Measurements from ENCODE around the gene CACNA2D2.

CACNA2D2 gene

DNA sequence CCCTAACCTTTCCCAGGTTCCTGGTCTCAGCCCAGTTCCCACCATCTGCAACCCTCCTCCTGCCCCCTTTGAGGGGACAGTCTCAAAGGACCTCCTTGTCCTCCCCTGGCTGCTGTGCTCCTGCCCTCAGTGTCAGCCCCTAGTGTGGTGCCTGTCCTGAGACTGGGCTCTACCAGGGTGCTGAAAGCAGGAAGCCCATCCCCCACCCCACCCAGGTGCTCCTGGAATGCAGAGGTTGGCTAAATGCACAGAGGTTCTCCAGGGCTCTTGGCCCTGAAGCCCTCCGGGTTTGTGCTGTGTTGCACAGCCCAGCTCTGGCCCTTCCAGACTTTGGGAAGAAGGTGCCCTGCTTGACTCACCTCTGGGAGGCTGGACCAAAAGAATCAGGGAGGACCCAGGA lies 42.3 kb upstream of the CACNA2D2 start:
- TF ChIP-seq CTCF (IDR thresholded peaks at IDR 0.05; ENCODE audit: borderline replicate concordance, control extremely low read depth, extremely low read depth, insufficient read depth, missing control alignments) = no peak
- DNase-seq (ENCODE audit: low spot score) = no peak
- in situ Hi-C loops (cut with MboI; ENCODE audit: low sequenced_read_pairs, unreplicated experiment) = no loop called here

DNA sequence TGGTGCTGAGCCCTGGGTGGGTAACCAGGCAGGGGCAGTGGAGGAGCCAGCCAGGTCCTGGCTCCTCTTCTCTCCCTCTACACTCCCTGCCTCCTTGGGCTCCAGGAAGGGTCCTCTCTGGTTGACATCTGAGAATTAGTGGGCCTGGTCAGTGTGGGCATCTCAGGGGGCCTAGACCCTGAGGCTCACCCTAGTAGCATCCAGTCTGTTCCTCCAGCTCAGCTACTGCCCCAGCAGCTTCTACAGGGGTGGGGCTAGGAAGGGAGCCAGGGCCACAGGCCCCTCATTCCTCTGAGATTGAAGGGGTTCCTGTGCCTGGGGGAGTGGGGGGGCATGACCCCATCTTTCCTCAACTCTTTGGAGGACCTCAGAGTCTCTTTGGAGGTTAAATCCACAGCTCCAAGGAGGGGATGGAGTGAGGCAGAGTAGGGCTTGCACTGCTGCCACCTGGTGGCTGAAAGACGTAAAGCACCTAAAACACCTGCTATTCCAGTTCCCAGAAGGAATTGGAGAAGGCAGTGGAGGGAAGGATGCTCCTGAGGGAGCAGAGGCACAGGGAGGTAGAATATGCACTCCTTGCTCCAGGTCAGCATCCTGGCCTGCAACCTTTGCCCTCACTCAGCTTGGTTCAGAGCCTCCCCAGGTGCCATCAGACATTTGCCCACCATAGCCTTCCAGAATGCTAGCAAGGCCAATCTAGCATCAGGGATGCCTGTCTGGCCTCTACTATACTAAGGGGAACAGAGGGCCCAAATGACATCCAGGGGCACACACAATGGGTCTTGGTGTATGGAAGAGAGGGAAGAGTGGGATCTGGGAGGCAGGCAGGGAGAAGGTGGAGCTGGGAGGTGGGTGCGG lies 39.0 kb upstream of the CACNA2D2 start:
- DNase-seq (ENCODE audit: low spot score) = peak; percentile 87
- in situ Hi-C loops (cut with MboI; ENCODE audit: low sequenced_read_pairs, unreplicated experiment) = no loop called here
- TF ChIP-seq CTCF (IDR thresholded peaks at IDR 0.05; ENCODE audit: borderline replicate concordance, control extremely low read depth, extremely low read depth, insufficient read depth, missing control alignments) = peak; percentile 86

DNA sequence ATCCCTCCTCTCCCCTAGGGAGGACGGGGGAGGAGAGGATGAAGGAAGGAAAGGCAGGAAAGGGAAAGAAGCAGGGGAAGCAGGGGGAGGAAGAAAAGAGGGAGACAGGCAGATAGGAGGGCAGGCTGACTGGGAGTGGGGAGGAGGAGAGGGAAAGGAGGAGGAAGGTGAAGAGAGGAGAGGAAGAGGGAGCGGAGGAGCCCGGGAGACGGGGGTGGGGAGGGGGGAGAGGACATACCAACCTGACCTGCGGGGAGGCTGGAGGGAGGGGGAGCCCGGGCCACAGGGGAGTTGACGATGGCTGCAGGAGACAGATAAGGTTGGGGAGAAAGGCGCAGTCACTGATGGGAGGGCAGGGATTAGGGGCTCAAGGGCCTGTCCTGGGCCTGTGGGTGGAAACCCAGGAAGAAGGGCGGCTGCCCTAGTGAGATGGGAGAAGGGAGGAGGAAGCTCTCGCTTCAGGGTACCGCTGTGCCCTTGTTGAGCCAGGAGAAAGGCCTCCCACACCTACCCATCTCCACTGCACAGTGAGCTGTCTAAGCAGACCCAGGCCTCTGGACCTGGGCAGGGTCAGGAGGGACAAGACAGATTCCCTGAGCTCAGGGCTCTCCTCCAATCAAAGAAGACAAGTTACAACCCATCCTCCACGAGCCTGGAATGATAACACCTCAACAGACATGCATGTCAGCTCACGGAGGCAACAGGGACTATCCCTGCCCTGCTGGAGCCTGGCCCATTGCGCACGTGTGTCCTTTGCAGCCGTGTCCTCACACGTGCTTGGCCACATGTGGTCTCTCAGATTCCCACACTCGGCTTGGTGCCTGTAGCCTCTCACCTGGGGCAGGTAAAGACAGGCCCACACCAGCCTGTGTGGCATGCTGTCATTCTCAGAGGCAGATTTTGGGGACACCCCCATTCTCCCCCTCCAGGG lies 36.2 kb upstream of the CACNA2D2 start:
- in situ Hi-C loops (cut with MboI; ENCODE audit: low sequenced_read_pairs, unreplicated experiment) = no loop called here
- DNase-seq (ENCODE audit: low spot score) = no peak
- no peak for TF ChIP-seq CTCF (IDR thresholded peaks at IDR 0.05; ENCODE audit: borderline replicate concordance, control extremely low read depth, extremely low read depth, insufficient read depth, missing control alignments)

DNA sequence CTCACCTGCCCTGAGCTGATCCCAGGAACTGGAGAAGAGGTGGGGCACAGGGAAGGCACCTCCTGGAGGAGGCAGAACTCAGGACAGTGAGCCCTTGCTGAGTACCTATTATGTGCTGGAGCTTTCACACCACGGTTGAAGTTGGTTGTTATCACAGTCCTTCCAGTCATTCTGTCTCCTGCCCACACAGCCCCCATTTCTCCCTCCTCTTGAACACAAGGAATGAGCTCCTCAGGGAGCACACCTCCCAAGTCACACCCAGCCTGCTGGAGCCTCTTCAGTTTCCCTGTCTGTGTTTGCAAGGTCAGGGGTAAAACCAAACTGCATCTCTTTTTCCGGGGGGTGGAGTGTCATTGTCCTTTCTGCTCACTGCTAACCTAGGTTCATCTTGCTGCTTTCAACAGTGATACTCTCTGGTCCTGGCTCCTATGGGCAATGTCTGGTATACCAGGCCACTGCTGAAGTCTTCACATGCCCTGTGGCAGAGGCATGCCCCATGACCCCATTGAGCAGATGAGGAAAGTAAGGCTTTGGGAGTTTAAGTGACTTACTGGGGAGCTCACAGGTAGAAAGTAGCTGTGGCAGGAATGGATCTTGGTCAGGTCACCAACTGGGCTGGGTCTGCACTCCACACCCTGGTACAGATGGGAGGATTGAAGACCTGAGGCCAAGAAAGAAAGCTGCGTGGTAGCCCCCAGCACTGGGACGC lies 34.1 kb upstream of the CACNA2D2 start:
- TF ChIP-seq CTCF (IDR thresholded peaks at IDR 0.05; ENCODE audit: borderline replicate concordance, control extremely low read depth, extremely low read depth, insufficient read depth, missing control alignments) = no peak
- in situ Hi-C loops (cut with MboI; ENCODE audit: low sequenced_read_pairs, unreplicated experiment) = no loop called here
- DNase-seq (ENCODE audit: low spot score) = no peak

DNA sequence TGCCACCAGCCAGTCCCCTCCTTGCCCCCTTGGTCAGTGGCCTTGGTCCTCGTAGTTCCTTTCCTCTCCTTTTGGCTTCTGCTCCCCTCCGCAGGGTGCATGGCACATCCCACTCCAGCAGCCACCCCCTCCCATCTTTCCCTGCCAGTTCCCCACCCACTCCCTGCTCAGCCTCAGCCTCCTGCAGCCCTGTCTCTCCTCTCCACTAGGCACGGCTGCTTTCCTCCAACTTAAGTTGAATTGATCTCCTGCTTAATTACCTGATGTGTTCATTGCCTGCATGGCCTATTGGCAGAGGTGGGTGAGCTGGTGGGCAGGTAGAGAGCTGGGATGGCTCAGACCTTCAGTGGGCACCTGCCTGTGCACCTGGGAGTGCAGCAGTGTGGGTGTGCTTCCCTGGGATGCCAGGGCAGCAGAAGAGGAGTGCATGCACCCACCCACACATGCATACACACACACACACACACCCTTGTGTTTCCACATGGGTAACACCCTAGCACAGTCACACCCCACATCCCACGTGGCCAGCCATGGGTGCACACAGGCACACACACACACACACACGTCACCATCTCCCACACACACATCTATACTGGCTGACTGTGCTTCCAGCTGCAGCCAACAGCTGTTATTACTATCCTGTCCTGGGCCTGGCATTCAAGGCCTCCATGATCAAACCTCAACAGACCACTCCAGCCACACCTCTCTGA lies 33.2 kb upstream of the CACNA2D2 start:
- DNase-seq (ENCODE audit: low spot score) = no peak
- TF ChIP-seq CTCF (IDR thresholded peaks at IDR 0.05; ENCODE audit: borderline replicate concordance, control extremely low read depth, extremely low read depth, insufficient read depth, missing control alignments) = no peak
- in situ Hi-C loops (cut with MboI; ENCODE audit: low sequenced_read_pairs, unreplicated experiment) = no loop called here
